ENCODE results near the gene DPP6.
"Not testable (repeated sequence)": the region's sequence is repeated elsewhere in the genome, so short reads cannot be mapped to it uniquely, and the experiment has no call there.

DPP6 gene

GRCh38 chr7:154909241-154910105, 857.3 kb downstream of the DPP6 start:
- no peak for DNase-seq (ENCODE audit: low read depth)

- DNase-seq (ENCODE audit: low read depth) = no peak
Observed at GRCh38 chr7:154910125-154910524, 857.9 kb downstream of the DPP6 start.

GRCh38 chr7:154910977-154911376, 858.8 kb downstream of the DPP6 start:
- DNase-seq (ENCODE audit: low read depth) = no peak

GRCh38 chr7:154911411-154911810, 859.2 kb downstream of the DPP6 start:
- DNase-seq (ENCODE audit: low read depth) = no peak

- DNase-seq (ENCODE audit: low read depth) = no peak
Observed at GRCh38 chr7:154911862-154912455, 859.8 kb downstream of the DPP6 start.

DNA sequence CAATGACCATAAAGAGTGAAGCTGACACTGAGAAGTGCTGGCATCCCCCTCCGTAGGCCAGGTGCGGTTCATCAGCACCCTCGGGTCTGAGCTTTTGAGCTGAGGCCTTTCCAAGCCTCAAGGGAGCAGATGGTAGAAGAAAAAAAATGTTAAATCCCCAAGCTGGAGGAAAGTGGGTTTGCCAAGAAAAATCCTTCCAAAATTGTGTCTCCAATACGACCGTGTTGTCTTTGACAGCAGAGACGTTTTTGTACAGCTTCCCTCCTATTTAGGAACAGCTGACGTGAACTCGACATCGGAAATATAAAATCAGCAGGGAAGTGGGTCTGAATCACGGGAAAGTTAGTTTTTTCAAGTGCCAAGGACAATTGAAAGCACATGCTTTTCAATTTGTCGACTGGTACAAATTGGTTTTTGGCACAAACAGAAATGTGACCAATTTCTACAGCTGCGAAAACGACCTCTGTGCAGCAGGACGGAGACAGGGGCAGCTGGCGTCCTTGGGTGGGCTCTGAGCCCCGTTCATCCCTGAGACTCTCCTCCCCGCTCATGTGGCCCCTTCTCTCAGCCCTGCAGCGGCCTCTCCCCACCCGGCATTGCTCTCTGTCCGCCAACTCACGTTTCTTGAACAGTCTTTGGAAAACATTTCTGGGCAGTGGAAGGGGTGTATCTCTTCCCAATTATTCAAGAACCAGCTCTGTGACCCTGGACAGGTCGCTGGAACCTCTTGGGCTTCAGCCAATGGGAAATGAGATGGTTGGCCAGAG, 860.9 kb downstream of the DPP6 start:
- DNase-seq (ENCODE audit: low read depth) = peak; percentile 7

DNA sequence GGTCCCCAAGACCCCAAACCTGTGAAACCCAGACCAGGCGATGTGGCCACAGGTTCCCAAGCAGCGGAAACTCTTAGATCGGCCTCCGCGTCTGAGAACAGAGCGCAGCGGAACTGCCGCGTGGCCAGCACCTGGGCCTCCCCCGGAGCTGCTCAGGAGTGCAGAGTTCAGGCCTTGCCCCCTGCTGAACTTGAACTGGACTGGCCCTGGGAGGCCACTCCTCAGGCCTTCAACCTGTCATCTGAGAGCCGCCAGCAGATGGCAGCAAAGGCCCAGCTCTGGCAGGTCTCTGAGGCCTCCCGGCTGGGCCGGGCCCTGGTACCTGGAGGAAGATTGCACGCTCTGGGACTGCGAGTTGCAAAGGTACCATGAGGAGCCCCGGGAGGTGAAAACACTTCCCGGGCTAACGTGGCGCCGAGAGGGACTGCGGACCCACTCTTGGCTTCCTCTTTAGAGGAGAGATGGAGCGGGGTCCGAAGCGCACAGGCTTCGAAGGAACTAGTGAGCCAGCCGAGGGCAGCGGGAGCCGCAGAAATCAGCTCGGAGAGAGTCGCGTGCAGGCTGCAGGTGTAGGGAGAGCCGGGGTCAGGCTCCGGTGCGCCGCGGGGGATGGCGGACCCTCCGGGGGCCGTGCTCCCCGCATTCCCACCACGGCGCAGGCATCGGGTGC, 861.6 kb downstream of the DPP6 start:
- DNase-seq (ENCODE audit: low read depth) = peak; percentile 68

GRCh38 chr7:154914308-154914995, 862.3 kb downstream of the DPP6 start:
- DNase-seq (ENCODE audit: low read depth) = no peak

- DNase-seq (ENCODE audit: low read depth) = no peak
Observed at GRCh38 chr7:154914996-154915380, 862.8 kb downstream of the DPP6 start.

DNA sequence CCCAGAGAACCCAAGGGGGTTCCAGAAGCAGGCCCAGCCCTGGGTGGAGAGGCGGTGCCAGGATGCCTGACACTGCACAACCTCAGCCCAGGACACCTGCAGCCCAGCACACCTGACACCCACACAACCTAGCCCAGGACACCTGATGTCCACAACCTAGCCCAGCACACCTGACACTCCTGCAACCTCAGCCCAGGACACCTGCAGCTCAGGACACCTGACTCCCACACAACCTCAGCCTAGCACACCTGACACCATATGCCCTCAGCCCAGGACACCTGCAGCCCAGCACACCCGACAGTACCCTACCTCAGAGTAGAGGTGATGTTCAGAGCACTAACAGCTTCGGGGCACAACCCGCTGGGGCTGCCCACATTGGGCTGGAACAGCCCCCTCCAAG, 863.4 kb downstream of the DPP6 start:
- DNase-seq (ENCODE audit: low read depth) = no peak

GRCh38 chr7:154916381-154916780, 864.2 kb downstream of the DPP6 start:
- no peak for DNase-seq (ENCODE audit: low read depth)

GRCh38 chr7:154916856-154917807, 864.9 kb downstream of the DPP6 start:
- no peak for DNase-seq (ENCODE audit: low read depth)

- DNase-seq (ENCODE audit: low read depth) = no peak
Observed at GRCh38 chr7:154917808-154918160, 865.6 kb downstream of the DPP6 start.

GRCh38 chr7:154918266-154918665, 866.1 kb downstream of the DPP6 start:
- DNase-seq (ENCODE audit: low read depth) = no peak

DNA sequence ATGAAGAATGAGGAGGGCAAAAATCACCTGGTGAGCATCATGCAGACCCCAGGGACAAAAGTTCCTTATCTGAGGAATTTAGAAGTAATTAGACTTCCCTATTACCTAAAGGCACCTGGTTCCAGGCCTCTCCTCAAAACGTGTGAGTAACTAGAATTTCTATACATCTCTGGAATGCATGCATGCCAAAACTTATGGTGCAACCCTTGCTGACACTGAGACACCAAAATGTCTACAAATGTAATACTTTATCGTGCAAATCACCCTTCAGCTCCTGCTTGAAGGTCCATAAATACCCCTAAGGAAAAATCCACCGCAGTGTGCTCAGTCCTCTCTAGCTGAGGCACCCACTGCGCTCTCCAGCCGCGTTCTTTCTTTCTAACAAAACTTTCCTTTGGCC, 866.5 kb downstream of the DPP6 start:
- DNase-seq (ENCODE audit: low read depth) = no peak

GRCh38 chr7:154919344-154920225, 867.4 kb downstream of the DPP6 start:
- DNase-seq (ENCODE audit: low read depth) = no peak

- not testable (repeated sequence) for DNase-seq (ENCODE audit: low read depth)
Observed at GRCh38 chr7:154922472-154922871, 870.3 kb downstream of the DPP6 start.

DNA sequence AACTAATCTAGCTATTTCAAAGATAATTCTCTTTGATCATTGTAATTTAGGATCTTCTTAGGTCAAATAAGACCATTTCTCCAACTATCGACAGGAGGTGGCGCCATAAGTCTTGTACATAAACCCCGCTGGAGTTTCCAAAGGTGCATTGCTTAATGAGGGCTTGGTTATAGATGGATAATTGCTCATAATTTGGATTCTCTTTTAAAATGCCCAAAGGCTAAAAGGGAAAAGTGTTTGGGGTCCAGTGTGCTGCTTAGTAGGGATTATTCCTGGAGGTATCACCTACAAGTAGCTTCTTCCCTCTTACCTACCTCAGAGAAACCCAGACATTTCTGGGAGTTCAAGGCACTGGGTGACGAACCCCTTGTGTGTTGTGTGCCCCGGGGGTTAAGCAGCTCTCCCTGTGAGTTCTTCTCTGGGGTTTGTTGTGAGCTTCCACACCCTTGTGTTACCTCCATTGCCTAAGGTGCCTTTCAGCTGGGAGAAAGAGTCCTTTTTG, 875.5 kb downstream of the DPP6 start:
- peak; percentile 83 for DNase-seq (ENCODE audit: low read depth)

Data from EH (cell line).